ENCODE results near the gene MRM3. TPM values are rescaled to one million over a fixed set of nuclear protein-coding genes. Genes with fewer than 3 reads are reported as not detected.

MRM3 gene
- total RNA-seq, 2 donors from 2014 or later: 14.0 to 18.7 TPM

DNA sequence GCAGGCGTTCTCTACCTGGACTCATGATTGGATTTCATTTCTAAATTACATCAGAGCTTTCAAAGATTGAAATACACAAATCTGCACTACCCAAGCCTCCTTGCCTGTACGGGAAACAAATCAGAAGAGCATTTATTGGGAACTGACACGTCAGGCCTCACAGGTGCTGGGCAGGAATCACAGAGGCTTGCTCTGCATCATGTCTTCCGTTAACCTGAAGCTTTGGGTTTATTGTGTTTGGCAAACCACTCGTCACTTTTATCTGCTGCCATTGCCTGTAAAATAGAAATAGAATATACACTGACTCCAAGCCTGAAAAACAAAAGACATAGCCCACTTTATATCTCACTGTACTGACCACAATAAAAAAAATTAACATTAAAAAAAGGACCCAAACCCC lies 22.2 kb upstream of the MRM3 start:
- H3K36me3 Mint-ChIP-seq (ENCODE audit: low read depth): peaks cover 70% of the 10 kb centered on the region

DNA sequence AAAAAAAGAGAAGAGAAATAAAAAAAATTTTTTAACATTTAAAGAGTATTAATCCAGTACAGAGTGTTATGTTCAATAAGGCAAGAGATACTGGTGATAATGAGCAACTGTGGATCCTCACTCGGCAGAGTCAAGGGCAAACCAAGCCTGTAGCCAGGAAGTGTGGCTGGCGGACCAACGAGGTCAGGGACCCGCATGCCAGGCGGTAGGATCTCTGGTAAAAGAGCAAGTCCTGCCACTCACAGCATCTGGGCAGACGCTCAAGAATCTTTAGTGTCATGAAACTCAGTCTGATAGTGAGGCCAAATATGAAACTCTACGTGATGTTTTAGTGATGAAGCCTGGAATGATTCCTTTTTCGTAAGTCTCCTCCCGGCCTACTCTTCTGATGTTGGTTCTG lies 21.8 kb upstream of the MRM3 start:
- no peak overlapping the region for H3K9ac ChIP-seq (ENCODE audit: extremely low read depth, low read length, poor library complexity, severe bottlenecking)
- DNase-seq: no peak
- peaks cover 6% of the 10 kb centered on the region for H3K9me3 Mint-ChIP-seq
- no peak overlapping the region for H3K4me3 Mint-ChIP-seq
- H3K4me3 ChIP-seq (ENCODE audit: low read length): no peak overlapping the region
- no peaks in the 10 kb centered on the region for H3K27me3 Mint-ChIP-seq (ENCODE audit: insufficient read depth)
- H3K4me1 Mint-ChIP-seq: peaks cover 8% of the 10 kb centered on the region
- H3K36me3 ChIP-seq (ENCODE audit: control insufficient read depth, insufficient read depth, low read length): peaks cover 87% of the 10 kb centered on the region
- peaks cover 70% of the 10 kb centered on the region for H3K36me3 Mint-ChIP-seq (ENCODE audit: low read depth)
- H3K4me1 ChIP-seq (ENCODE audit: control insufficient read depth, insufficient read depth, low read length): no peaks in the 10 kb centered on the region
- 95% methylated on average over 7 to 9 of the region's 9 CpGs for WGBS, 2 experiments (ENCODE audit: insufficient coverage in 1 of 2, insufficient read length in 1 of 2)
- H3K27me3 ChIP-seq (ENCODE audit: control insufficient read depth, insufficient read depth, low read length, poor library complexity, severe bottlenecking): no peaks in the 10 kb centered on the region
- no peak overlapping the region for H3K27ac ChIP-seq (ENCODE audit: low read depth, low read length)
- TF ChIP-seq, protein P1, sequence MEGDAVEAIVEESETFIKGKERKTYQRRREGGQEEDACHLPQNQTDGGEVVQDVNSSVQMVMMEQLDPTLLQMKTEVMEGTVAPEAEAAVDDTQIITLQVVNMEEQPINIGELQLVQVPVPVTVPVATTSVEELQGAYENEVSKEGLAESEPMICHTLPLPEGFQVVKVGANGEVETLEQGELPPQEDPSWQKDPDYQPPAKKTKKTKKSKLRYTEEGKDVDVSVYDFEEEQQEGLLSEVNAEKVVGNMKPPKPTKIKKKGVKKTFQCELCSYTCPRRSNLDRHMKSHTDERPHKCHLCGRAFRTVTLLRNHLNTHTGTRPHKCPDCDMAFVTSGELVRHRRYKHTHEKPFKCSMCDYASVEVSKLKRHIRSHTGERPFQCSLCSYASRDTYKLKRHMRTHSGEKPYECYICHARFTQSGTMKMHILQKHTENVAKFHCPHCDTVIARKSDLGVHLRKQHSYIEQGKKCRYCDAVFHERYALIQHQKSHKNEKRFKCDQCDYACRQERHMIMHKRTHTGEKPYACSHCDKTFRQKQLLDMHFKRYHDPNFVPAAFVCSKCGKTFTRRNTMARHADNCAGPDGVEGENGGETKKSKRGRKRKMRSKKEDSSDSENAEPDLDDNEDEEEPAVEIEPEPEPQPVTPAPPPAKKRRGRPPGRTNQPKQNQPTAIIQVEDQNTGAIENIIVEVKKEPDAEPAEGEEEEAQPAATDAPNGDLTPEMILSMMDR (conservative IDR thresholded peaks at IDR 0.05): no peak
- peaks cover 19% of the 10 kb centered on the region for H3K9me3 ChIP-seq (ENCODE audit: control insufficient read depth, low read length)
- no peak overlapping the region for H3K27ac Mint-ChIP-seq

More for the DNA sequence above, 22.2 kb upstream of the MRM3 start:
- peaks cover 11% of the 10 kb centered on the region for H3K4me1 Mint-ChIP-seq
- no peak overlapping the region for H3K27ac ChIP-seq (ENCODE audit: low read depth, low read length)
- no peak overlapping the region for H3K4me3 ChIP-seq (ENCODE audit: low read length)
- DNase-seq: no peak
- H3K4me3 Mint-ChIP-seq: no peak overlapping the region
- no peaks in the 10 kb centered on the region for H3K27me3 Mint-ChIP-seq (ENCODE audit: insufficient read depth)
- H3K9me3 Mint-ChIP-seq: peaks cover 7% of the 10 kb centered on the region
- no peak overlapping the region for H3K9ac ChIP-seq (ENCODE audit: extremely low read depth, low read length, poor library complexity, severe bottlenecking)
- peaks cover 20% of the 10 kb centered on the region for H3K9me3 ChIP-seq (ENCODE audit: control insufficient read depth, low read length)
- no peaks in the 10 kb centered on the region for H3K4me1 ChIP-seq (ENCODE audit: control insufficient read depth, insufficient read depth, low read length)
- peaks cover 87% of the 10 kb centered on the region for H3K36me3 ChIP-seq (ENCODE audit: control insufficient read depth, insufficient read depth, low read length)
- TF ChIP-seq, protein P1 (conservative IDR thresholded peaks at IDR 0.05): no peak
- 96 to 97% methylated on average over 4 to 5 of the region's 5 CpGs for WGBS, 2 experiments (ENCODE audit: insufficient coverage in 1 of 2, insufficient read length in 1 of 2)
- H3K27me3 ChIP-seq (ENCODE audit: control insufficient read depth, insufficient read depth, low read length, poor library complexity, severe bottlenecking): no peaks in the 10 kb centered on the region
- H3K27ac Mint-ChIP-seq: no peak overlapping the region

DNA sequence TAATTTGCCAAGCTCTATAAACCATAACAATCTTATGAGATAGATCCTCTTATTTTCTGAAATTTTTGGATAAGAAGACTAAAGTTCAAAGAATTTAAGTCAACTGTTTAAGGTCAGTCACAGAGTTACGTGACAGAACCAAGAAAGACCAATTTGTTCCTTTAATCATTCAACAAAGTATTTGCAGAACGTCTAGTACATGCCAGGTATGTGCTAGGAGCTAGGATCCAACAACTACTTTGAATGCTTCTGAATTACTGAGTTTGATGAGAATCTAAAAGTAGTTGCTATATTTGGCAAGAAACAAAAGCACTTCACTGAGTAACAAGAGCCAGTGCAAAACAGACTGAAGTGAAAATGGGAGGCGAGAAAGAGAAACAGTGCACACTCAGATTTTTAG lies 15.1 kb upstream of the MRM3 start:
- no peak overlapping the region for H3K9ac ChIP-seq (ENCODE audit: extremely low read depth, low read length, poor library complexity, severe bottlenecking)
- peaks cover 63% of the 10 kb centered on the region for H3K36me3 Mint-ChIP-seq (ENCODE audit: low read depth)
- no peak overlapping the region for H3K27ac ChIP-seq (ENCODE audit: low read depth, low read length)
- H3K36me3 ChIP-seq (ENCODE audit: control insufficient read depth, insufficient read depth, low read length): peaks cover 64% of the 10 kb centered on the region
- no peak overlapping the region for H3K4me3 ChIP-seq (ENCODE audit: low read length)
- H3K4me1 ChIP-seq (ENCODE audit: control insufficient read depth, insufficient read depth, low read length): no peaks in the 10 kb centered on the region
- H3K9me3 Mint-ChIP-seq: no peaks in the 10 kb centered on the region
- no peak overlapping the region for H3K4me3 Mint-ChIP-seq
- H3K9me3 ChIP-seq (ENCODE audit: control insufficient read depth, low read length): no peaks in the 10 kb centered on the region
- WGBS, 2 experiments (ENCODE audit: insufficient coverage in 1 of 2, insufficient read length in 1 of 2): 91 to 92% methylated on average over 2 to 3 of the region's 3 CpGs
- H3K4me1 Mint-ChIP-seq: no peaks in the 10 kb centered on the region
- no peaks in the 10 kb centered on the region for H3K27me3 Mint-ChIP-seq (ENCODE audit: insufficient read depth)
- TF ChIP-seq, protein P1 (conservative IDR thresholded peaks at IDR 0.05): no peak
- DNase-seq: no peak
- H3K27ac Mint-ChIP-seq: no peak overlapping the region
- no peaks in the 10 kb centered on the region for H3K27me3 ChIP-seq (ENCODE audit: control insufficient read depth, insufficient read depth, low read length, poor library complexity, severe bottlenecking)
